KBM-7 (cell line): ENCODE data around the gene RPTOR.

Experiments
- DNase-seq: peaks from one replicate; pipeline ENCODE4 v3.0.0-alpha.2; 2015
- in situ Hi-C: fragments of 300-500 bp; cut with MboI; formaldehyde crosslinking; loops from 2 replicates; pipeline ENCODE4 v1.14.3; 2020; ENCODE audit warnings: low sequenced_read_pairs, low pct_unique_long_range_greater_than_20kb, mixed read lengths

The RPTOR gene

GRCh38 chr17:81002013-81002384, 457.4 kb downstream of the RPTOR start:
- no peak for DNase-seq
- in situ Hi-C loops: no loop called here

- in situ Hi-C loops: no loop called here
- DNase-seq: no peak
Observed at GRCh38 chr17:81002409-81003361, 458.0 kb downstream of the RPTOR start.

- in situ Hi-C loops: no loop called here
- DNase-seq: no peak
Observed at GRCh38 chr17:81003711-81004475, 459.3 kb downstream of the RPTOR start.

- in situ Hi-C loops: no loop called here
- DNase-seq: no peak
Observed at GRCh38 chr17:81006891-81007290, 462.3 kb downstream of the RPTOR start.

GRCh38 chr17:81008140-81008539, 463.5 kb downstream of the RPTOR start:
- DNase-seq: no peak
- in situ Hi-C loops: no loop called here

- peak; percentile 90 for DNase-seq
- in situ Hi-C loops: no loop called here
Observed at GRCh38 chr17:81009136-81009535, 464.5 kb downstream of the RPTOR start.

- in situ Hi-C loops: no loop called here
- DNase-seq: no peak
Observed at GRCh38 chr17:81010935-81011334, 466.3 kb downstream of the RPTOR start.

GRCh38 chr17:81011951-81012350, 467.3 kb downstream of the RPTOR start:
- DNase-seq: no peak
- in situ Hi-C loops: no loop called here

- in situ Hi-C loops: no loop called here
- no peak for DNase-seq
Observed at GRCh38 chr17:81012574-81013447, 468.2 kb downstream of the RPTOR start.

- in situ Hi-C loops: no loop called here
- no peak for DNase-seq
Observed at GRCh38 chr17:81013642-81014041, 469.0 kb downstream of the RPTOR start.

- in situ Hi-C loops: no loop called here
- no peak for DNase-seq
Observed at GRCh38 chr17:81015136-81015535, 470.5 kb downstream of the RPTOR start.
